ENCODE data around the gene GPR31. TPM values are rescaled to one million over a fixed set of nuclear protein-coding genes. Genes with fewer than 3 reads are reported as not detected.

GPR31 gene
- total RNA-seq, 1 donor from 2014 or later, result not detected

DNA sequence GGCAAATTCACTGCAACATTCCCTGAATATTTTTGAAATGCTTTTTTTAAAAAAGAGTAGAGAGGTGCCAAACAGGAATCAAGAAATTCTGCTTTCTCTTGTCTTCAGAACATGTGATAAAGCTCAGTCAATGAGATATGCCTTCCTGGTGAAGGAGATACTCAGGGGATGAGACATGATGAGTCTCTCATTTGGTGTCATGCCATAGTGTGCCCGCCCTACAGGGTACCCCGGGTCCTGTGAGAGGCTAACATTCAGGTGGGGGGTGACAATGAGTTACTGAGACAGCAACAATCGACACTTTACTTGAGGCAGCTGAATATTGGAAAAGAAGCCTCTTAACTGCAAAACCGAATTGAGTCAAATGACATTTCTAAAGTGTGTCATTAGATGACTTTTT lies 28.2 kb downstream of the GPR31 start:
- H3K9me3 Mint-ChIP-seq (ENCODE audit: unreplicated experiment), result no peaks in the 10 kb centered on the region
- H3K27me3 Mint-ChIP-seq (ENCODE audit: unreplicated experiment), result peaks cover 3% of the 10 kb centered on the region
- H3K27ac Mint-ChIP-seq (ENCODE audit: unreplicated experiment), result no peak overlapping the region
- no peak for DNase-seq (ENCODE audit: extremely low spot score, unreplicated experiment)
- no peak for TF ChIP-seq CTCF (IDR thresholded peaks at IDR 0.05)
- H3K4me3 Mint-ChIP-seq (ENCODE audit: unreplicated experiment), result no peak overlapping the region
- no peaks in the 10 kb centered on the region for H3K4me1 Mint-ChIP-seq (ENCODE audit: unreplicated experiment)
- no peaks in the 10 kb centered on the region for H3K36me3 Mint-ChIP-seq (ENCODE audit: unreplicated experiment)

- no peak for DNase-seq (ENCODE audit: extremely low spot score, unreplicated experiment)
- no peaks in the 10 kb centered on the region for H3K9me3 Mint-ChIP-seq (ENCODE audit: unreplicated experiment)
- no peaks in the 10 kb centered on the region for H3K4me1 Mint-ChIP-seq (ENCODE audit: unreplicated experiment)
- H3K27ac Mint-ChIP-seq (ENCODE audit: unreplicated experiment), result no peak overlapping the region
- H3K4me3 Mint-ChIP-seq (ENCODE audit: unreplicated experiment), result no peak overlapping the region
- no peak for TF ChIP-seq CTCF (IDR thresholded peaks at IDR 0.05)
- H3K27me3 Mint-ChIP-seq (ENCODE audit: unreplicated experiment), result peaks cover 3% of the 10 kb centered on the region
- H3K36me3 Mint-ChIP-seq (ENCODE audit: unreplicated experiment), result no peaks in the 10 kb centered on the region
Observed at GRCh38 chr6:167129159-167129558, 28.6 kb downstream of the GPR31 start.

DNA sequence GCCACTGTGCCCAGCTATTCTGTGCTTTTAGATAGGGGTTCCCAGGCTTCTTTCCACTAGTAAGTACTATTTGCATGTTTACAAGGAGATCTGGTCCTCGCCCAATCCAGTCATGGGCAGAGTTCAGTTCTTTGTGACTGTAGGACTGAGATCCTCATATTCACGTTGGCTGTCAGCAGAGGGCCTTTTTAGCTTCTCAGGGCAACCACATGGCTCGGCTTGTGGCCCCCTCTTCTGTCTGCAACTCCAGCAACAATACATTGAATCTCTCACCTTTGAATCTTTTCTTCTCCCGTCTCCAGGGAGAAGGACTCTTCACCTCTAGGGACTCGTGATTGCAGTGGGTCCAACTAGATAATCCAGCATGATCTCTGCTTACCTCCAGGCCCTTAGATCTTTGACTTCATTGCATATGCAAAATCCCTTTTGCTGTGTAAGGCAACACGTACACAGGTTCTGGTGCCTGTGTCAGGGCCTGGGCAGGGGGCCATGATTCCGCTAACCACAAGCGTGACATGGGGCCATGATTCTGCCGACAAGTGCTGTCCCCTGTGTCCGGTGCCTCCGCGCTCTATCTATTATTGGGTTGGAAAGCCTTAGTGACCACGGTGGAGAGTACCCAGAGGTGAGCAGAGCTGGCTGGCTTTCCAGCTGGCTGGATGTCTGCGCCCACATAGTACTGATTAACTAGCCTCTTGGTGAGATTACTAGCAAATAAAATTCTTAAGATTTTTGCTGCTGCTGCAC lies 29.8 kb downstream of the GPR31 start:
- Mint-ChIP-seq H3K4me3 (ENCODE audit: unreplicated experiment) (no peak overlapping the region), H3K27me3 (ENCODE audit: unreplicated experiment) (peaks cover 3% of the 10 kb centered on the region), H3K27ac (ENCODE audit: unreplicated experiment) (no peak overlapping the region), H3K36me3 (ENCODE audit: unreplicated experiment) (no peaks in the 10 kb centered on the region), H3K9me3 (ENCODE audit: unreplicated experiment) (no peaks in the 10 kb centered on the region), H3K4me1 (ENCODE audit: unreplicated experiment) (no peaks in the 10 kb centered on the region)
- TF ChIP-seq CTCF (IDR thresholded peaks at IDR 0.05), result no peak
- DNase-seq (ENCODE audit: extremely low spot score, unreplicated experiment), result no peak

GRCh38 chr6:167125855-167126349 lies 31.9 kb downstream of the GPR31 start:
- H3K27me3 Mint-ChIP-seq (ENCODE audit: unreplicated experiment), result peaks cover 3% of the 10 kb centered on the region
- no peaks in the 10 kb centered on the region for H3K36me3 Mint-ChIP-seq (ENCODE audit: unreplicated experiment)
- no peak overlapping the region for H3K27ac Mint-ChIP-seq (ENCODE audit: unreplicated experiment)
- no peak for TF ChIP-seq CTCF (IDR thresholded peaks at IDR 0.05)
- H3K4me1 Mint-ChIP-seq (ENCODE audit: unreplicated experiment), result no peaks in the 10 kb centered on the region
- no peaks in the 10 kb centered on the region for H3K9me3 Mint-ChIP-seq (ENCODE audit: unreplicated experiment)
- no peak overlapping the region for H3K4me3 Mint-ChIP-seq (ENCODE audit: unreplicated experiment)
- DNase-seq (ENCODE audit: extremely low spot score, unreplicated experiment), result no peak

- Mint-ChIP-seq H3K9me3 (ENCODE audit: unreplicated experiment) (no peaks in the 10 kb centered on the region), H3K4me3 (ENCODE audit: unreplicated experiment) (no peak overlapping the region), H3K4me1 (ENCODE audit: unreplicated experiment) (no peaks in the 10 kb centered on the region), H3K27me3 (ENCODE audit: unreplicated experiment) (peaks cover 3% of the 10 kb centered on the region), H3K36me3 (ENCODE audit: unreplicated experiment) (no peaks in the 10 kb centered on the region), H3K27ac (ENCODE audit: unreplicated experiment) (no peak overlapping the region)
- TF ChIP-seq CTCF (IDR thresholded peaks at IDR 0.05), result no peak
- DNase-seq (ENCODE audit: extremely low spot score, unreplicated experiment), result no peak
Observed at GRCh38 chr6:167125410-167125809, 32.4 kb downstream of the GPR31 start.
